Measurements from ENCODE around the gene SLC48A1.

SLC48A1 gene

GRCh38 chr12:47789712-47790489 is 16.9 kb downstream of the SLC48A1 start:
- no peak overlapping the region for H3K27ac ChIP-seq (ENCODE audit: low read depth, low read length, poor library complexity, severe bottlenecking)
- no peak overlapping the region for H3K9ac ChIP-seq (ENCODE audit: low read length)
- H3K79me2 ChIP-seq (ENCODE audit: insufficient read depth, low read length) = no peaks in the 10 kb centered on the region
- H3K4me1 ChIP-seq (ENCODE audit: insufficient read depth, low read length, severe bottlenecking) = no peaks in the 10 kb centered on the region
- H3K4me3 ChIP-seq (ENCODE audit: low read depth, low read length, poor library complexity, severe bottlenecking) = no peak overlapping the region
- H3K36me3 ChIP-seq (ENCODE audit: insufficient read depth, low read length) = peaks cover 100% of the 10 kb centered on the region
- no peaks in the 10 kb centered on the region for H3F3A ChIP-seq (ENCODE audit: insufficient read depth, low read length)
- H4K20me1 ChIP-seq (ENCODE audit: insufficient read depth, low read length) = no peaks in the 10 kb centered on the region
- no peak overlapping the region for H3K4me2 ChIP-seq (ENCODE audit: low read length)
- no peaks in the 10 kb centered on the region for H3K9me3 ChIP-seq (ENCODE audit: low read length)
- no peak overlapping the region for H2AFZ ChIP-seq (ENCODE audit: low read length)
- no peaks in the 10 kb centered on the region for H3K9me2 ChIP-seq (ENCODE audit: low read depth, low read length)
- no peak for TF ChIP-seq EZH2 (IDR thresholded peaks at IDR 0.05; ENCODE audit: borderline replicate concordance, low read length)
- no peak for TF ChIP-seq CTCF (IDR thresholded peaks at IDR 0.05; ENCODE audit: low read length)
- no peaks in the 10 kb centered on the region for H3K27me3 ChIP-seq (ENCODE audit: insufficient read depth, low read length)

GRCh38 chr12:47790676-47791350 is 17.8 kb downstream of the SLC48A1 start:
- no peaks in the 10 kb centered on the region for H3K9me3 ChIP-seq (ENCODE audit: low read length)
- H3K27ac ChIP-seq (ENCODE audit: low read depth, low read length, poor library complexity, severe bottlenecking) = no peak overlapping the region
- H2AFZ ChIP-seq (ENCODE audit: low read length) = no peak overlapping the region
- H3K9me2 ChIP-seq (ENCODE audit: low read depth, low read length) = no peaks in the 10 kb centered on the region
- H3K27me3 ChIP-seq (ENCODE audit: insufficient read depth, low read length) = no peaks in the 10 kb centered on the region
- TF ChIP-seq EZH2 (IDR thresholded peaks at IDR 0.05; ENCODE audit: borderline replicate concordance, low read length) (no peak), CTCF (IDR thresholded peaks at IDR 0.05; ENCODE audit: low read length) (no peak)
- no peak overlapping the region for H3K4me3 ChIP-seq (ENCODE audit: low read depth, low read length, poor library complexity, severe bottlenecking)
- H3K36me3 ChIP-seq (ENCODE audit: insufficient read depth, low read length) = peaks cover 100% of the 10 kb centered on the region
- no peak overlapping the region for H3K4me2 ChIP-seq (ENCODE audit: low read length)
- H3K4me1 ChIP-seq (ENCODE audit: insufficient read depth, low read length, severe bottlenecking) = no peaks in the 10 kb centered on the region
- H3F3A ChIP-seq (ENCODE audit: insufficient read depth, low read length) = no peaks in the 10 kb centered on the region
- H4K20me1 ChIP-seq (ENCODE audit: insufficient read depth, low read length) = no peaks in the 10 kb centered on the region
- no peaks in the 10 kb centered on the region for H3K79me2 ChIP-seq (ENCODE audit: insufficient read depth, low read length)
- no peak overlapping the region for H3K9ac ChIP-seq (ENCODE audit: low read length)

GRCh38 chr12:47791351-47791746 is 18.3 kb downstream of the SLC48A1 start:
- H3K9ac ChIP-seq (ENCODE audit: low read length) = no peak overlapping the region
- no peaks in the 10 kb centered on the region for H3K4me1 ChIP-seq (ENCODE audit: insufficient read depth, low read length, severe bottlenecking)
- peaks cover 98% of the 10 kb centered on the region for H3K36me3 ChIP-seq (ENCODE audit: insufficient read depth, low read length)
- H3K27me3 ChIP-seq (ENCODE audit: insufficient read depth, low read length) = no peaks in the 10 kb centered on the region
- H3K4me3 ChIP-seq (ENCODE audit: low read depth, low read length, poor library complexity, severe bottlenecking) = no peak overlapping the region
- no peaks in the 10 kb centered on the region for H3K9me2 ChIP-seq (ENCODE audit: low read depth, low read length)
- no peak for TF ChIP-seq EZH2 (IDR thresholded peaks at IDR 0.05; ENCODE audit: borderline replicate concordance, low read length)
- no peak for TF ChIP-seq CTCF (IDR thresholded peaks at IDR 0.05; ENCODE audit: low read length)
- no peaks in the 10 kb centered on the region for H4K20me1 ChIP-seq (ENCODE audit: insufficient read depth, low read length)
- no peaks in the 10 kb centered on the region for H3K79me2 ChIP-seq (ENCODE audit: insufficient read depth, low read length)
- no peaks in the 10 kb centered on the region for H3F3A ChIP-seq (ENCODE audit: insufficient read depth, low read length)
- H3K4me2 ChIP-seq (ENCODE audit: low read length) = no peak overlapping the region
- H3K27ac ChIP-seq (ENCODE audit: low read depth, low read length, poor library complexity, severe bottlenecking) = no peak overlapping the region
- no peaks in the 10 kb centered on the region for H3K9me3 ChIP-seq (ENCODE audit: low read length)
- no peak overlapping the region for H2AFZ ChIP-seq (ENCODE audit: low read length)

All from OCI-LY1 (cell line).